SKM-1 (cell line): ENCODE measurements around the gene RTL1.

Experiments used
- DNase-seq: peaks from one replicate; lab custom pipeline; 2025; ENCODE audit not compliant: unreplicated experiment; lab: John Stamatoyannopoulos, UW

RTL1 gene

GRCh38 chr14:100903672-100904185 lies at the start of gene RTL1:
Gene RTL1 (minus strand): TSS chr14:100903722. CDS start chr14:100884788, 18,934 bp downstream.
- no peak for DNase-seq

- DNase-seq = no peak
Measured at GRCh38 chr14:100950024-100950423, 46.5 kb upstream of the RTL1 start.

DNA sequence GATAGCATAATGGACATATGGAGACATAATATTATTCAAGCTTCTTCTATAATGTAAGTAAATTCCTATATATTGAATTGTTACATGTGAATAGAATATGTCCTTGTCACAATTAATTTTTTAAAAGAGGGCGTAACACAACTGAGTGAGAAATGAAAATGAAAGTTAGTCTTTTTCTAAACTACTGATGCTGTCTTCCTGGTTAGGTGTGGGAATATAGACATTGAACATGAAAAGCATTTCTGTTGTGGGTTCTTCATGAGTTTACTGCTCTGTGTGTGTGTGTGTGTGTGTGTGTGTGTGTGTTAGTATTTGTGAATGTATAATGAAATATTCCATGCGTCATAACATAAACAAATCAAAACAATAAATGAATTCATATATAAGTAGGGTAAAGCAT lies 40.5 kb upstream of the RTL1 start:
- DNase-seq = no peak

GRCh38 chr14:100930270-100930669 lies 26.7 kb upstream of the RTL1 start:
- no peak for DNase-seq

GRCh38 chr14:100915560-100915959 lies 12.0 kb upstream of the RTL1 start:
- no peak for DNase-seq

GRCh38 chr14:100914597-100915021 lies 11.1 kb upstream of the RTL1 start:
- DNase-seq = no peak

DNA sequence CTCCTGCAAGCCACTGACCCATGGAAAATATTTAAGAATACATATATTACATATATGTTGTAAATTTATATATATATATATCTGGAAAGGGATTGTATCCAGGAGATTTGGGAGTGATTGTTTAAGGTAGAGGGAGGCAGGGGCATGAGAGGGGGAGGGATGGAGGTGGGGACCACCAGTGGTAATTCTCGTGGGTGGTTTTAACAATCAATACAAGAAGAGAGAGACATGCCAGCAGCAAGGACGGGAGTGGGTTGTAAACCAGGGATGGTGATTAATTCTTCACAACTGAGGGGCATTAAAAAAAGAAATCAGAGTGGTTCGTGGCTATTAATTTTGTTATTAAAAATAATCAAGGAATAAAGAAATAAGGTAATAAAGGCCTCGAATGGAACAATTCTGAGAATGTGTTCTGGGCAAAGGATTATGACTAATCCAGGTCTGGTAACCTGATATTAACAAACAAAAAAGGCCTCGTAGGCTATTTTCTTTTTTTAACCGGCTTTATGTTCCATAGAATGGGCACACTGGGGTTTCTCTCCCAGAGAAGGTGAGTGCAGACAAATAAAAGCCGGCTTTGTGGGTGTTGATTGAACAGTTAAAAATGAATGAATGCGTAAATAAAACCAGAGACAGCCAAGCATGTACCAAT lies 8.3 kb upstream of the RTL1 start:
- DNase-seq = no peak

DNA sequence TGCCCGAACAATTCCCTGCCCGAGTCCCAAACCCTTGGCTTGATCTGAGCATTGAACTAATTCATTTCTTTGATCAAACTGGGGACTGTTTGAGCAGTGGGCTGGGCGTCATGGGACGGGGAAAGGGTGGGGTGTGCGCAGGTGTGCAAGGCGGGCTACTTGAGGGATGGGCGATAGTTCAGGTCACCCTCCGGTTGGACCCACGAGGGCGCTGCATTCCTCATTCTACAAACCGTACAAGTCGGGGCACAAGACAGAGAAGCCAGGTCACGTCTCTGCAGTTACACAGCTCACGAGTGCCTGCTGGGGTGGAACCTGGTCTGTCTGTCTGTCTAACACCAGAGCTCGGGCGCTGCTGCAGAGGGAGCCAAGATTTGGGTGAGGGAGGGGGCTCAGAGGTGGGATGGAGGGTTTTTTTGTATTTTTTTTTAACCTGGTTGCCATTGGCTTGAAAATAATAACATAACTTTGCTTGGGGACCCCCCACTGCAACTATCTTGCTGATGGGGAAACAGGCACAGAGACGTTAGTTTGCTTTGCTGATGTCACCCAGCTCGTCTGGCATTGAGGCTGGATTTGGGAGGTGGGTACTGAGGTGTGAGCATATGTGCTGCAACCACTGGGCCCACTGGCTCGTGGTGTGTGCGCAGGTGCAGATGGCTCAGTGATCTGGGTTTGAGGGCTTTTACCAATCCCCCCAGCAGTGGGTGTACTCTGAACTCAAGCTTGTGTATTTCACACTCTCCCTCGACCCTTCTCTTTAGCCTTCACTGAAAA lies 7.6 kb upstream of the RTL1 start:
- no peak for DNase-seq

DNA sequence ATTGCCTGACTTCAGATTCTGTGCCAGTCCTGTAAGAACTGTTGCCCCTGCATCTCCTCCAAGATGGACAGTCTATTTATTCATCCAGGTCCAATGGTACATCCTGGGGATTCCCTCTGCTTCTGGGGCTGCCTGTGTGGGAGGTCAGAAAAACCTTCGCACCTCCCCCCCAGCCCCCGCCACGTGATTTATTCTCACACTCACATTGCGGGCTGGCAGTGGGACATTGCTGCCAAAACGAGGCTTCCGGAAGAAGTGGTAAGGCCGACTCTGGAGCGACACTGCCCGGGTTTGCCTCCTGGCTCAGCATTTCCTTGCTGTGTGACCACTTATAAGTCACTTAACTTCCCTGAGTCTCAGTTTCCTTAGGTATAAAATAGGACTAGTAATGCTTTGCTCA lies 5.9 kb upstream of the RTL1 start:
- DNase-seq = no peak

GRCh38 chr14:100907240-100907639 lies 3.7 kb upstream of the RTL1 start:
- DNase-seq = no peak

GRCh38 chr14:100906420-100906819 lies 2.9 kb upstream of the RTL1 start:
- no peak for DNase-seq

DNA sequence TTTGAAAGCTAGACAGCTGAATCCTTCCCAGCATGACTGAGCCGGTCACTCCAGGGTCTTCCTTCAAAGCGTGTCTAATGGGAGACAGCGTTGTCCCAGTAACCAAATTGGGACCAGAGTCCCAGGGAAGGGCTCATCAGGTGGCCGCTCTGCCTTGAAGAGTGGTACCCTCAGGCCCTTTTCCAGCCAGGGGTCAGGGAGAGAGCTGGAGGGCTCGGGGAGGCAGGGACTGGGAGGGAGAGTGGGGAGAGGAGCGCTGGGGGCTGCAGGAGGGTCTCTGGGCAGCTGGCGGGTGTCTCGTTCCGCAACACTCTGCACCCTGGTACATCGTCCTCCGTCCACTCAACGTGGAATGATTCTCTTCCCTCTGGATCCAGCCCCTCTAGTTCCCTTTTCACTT lies 1.6 kb upstream of the RTL1 start:
- DNase-seq = no peak

DNA sequence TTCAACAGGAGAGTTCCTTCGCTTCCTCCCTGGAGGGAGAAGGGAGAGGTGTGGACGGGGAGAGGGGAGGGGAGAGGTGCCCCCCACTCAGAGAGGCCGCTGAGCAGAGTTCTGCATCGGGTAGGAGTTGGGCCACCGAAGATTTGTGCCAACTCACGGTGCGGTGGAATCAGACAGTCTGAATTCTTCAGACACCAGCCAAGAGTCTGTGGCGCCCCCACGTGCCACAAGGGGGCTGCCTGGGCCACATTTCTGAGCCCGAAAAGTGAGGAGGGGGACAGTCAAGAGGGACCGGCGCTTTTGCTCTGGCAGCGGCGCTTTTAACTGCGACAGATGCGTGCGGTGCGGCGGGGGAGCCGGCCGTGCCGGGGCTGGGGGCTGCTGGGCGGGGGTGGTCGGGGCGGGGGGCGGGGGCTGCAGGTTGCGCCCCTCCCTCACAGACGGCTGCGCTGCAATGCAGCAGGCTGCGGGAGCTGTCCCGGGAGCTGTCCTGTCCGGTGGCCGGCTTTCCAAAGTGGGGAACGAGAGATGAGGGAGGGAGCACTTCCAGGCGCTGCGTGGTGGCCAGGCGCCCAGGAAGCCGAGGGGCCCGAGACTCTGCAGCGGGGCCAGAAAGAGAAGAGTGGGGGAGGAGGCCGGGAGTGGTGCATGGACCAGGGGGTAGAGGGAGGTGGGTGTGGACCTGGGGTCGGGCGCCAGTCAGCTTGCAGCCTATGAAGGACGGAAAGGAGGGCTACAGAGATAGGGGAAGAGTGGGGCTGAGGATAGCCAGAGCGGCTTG lies 975 bp upstream of the RTL1 start:
- DNase-seq = no peak

GRCh38 chr14:100903134-100903468 lies 421 bp downstream of the RTL1 start:
- DNase-seq = no peak

DNA sequence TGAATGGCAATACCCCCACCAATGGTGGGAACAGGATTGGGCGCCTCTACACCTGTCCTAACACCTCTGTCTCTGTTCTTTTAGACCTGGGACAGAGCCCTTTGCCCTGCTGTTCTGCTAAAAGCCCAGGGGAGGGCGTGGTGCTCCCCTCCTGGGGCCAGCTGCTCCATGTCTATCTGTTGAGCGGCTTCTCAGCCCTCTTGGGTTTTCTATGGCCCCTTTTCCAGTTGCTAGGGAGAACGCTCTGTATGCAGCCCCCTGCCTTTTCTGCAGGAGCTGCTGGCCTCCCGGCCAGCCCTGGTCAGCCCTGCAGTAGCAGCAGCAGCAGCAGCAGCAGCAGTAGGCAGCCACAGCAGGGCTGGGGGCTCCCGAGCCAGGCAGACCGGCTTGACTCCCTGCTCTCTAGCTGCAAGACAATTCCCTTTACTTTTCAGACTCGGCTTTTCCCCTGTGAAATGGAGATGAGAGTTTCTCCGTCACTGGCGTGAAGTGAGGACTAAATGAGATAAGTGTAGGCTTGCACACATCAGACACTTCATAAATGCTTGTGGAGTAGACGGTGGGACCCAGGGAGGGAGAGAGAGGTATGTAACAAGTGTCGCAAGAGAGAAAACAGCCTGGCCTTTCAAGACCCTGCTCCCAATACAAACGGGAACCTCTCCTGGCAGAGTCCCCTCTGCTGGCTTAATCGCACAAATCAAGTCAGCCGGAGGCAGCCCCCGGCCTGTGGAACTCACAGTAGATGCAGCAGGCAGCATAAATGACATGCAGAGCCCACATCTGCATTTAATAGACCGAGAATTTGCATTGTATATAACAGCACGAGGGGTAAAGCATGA lies 1.0 kb downstream of the RTL1 start:
- DNase-seq = no peak

DNA sequence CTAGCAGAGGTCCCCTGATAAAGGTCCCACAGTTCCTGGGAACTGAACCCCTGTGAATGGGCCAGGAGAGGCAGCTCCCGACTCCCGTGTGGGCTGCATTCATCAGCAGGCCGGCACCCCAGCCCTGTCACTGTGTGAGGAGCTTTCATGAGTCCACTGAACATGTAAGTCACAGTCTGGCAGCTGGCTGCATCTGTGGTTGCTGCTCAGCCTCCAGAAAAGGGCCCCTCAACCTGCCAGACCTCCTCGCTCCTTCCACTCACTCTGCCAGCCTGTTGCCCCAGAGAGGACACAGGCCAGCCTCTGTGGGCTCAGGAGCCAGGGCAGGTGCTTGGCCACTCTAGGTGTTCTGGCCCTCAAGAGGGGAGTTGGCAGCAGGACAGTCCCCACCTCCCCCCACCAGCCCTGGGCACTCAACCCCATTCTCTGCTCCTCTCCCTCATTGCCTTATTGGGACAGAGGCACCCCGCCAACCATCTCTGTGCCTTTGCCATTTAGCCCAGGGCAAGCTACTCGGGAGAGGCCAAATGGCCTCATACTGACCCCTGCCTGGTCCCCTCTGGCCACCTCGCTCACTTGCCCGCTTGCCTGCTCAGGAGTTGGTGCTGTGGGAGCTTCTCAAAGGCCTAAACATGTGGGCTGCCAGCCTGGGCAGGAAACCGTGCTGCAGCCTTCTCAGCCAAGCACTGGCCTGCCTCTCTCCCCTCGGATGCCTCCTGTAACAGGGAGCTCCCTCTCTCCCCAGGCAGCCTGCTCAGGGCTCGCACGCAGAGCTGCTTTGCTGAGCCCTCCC lies 1.9 kb downstream of the RTL1 start:
- no peak for DNase-seq

DNA sequence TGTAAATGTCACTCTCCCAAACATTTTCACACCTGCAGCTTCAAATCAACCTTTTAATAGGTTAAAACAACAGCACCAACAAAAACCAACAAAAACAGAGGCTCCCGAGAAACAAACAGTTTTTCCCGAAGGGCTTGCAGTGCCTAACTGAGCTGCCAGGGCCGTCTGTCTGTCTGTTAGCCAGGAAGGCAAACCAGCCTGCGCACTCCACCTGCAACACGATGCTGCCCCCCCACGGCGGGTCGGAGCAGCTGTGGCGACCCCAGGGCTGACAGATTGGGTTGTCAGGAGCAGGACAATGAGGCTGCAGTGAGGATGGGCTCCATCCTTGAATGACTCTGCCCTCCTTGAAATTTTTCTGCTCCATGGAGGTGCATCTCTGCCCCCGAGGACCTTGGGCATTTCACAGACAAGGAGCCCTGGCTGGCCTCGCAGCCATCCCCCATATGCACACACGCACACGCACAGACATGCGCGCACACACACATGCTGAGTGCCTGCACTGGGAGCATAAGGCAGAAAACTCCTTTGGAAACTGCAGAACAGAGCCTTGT lies 2.6 kb downstream of the RTL1 start:
- no peak for DNase-seq

GRCh38 chr14:100899884-100900771 lies 3.4 kb downstream of the RTL1 start:
- DNase-seq = no peak
